ENCODE data around the gene TMEM207.

TMEM207 gene

DNA sequence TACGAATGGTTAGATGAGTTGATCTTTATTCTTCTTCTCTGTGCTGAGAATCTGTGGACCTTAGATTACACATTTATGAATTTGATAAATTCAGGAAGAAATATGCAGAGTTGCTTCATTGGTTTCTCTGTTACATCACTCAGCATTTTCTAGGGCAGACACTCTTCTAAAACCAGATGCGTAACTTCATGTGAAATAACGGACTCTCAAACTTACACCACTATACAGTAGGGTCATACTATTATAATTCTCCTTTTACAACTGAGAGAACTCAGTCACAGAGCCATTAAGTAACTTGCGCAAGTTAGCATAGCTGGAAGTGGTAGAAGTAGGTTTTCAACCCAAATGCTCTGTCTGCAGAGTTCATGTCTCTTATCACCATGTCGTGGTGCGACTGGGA, 5.7 kb downstream of the TMEM207 start:
- Histone ChIP-seq H3K9me2 (replicated peaks; ENCODE audit: control insufficient read depth, low read length) (no peaks in the 10 kb centered on the region), H3K4me2 (ENCODE audit: low read length) (no peak overlapping the region), H3K9me3 (ENCODE audit: control insufficient read depth, insufficient read depth, low read length) (no peaks in the 10 kb centered on the region), H3K36me3 (ENCODE audit: control insufficient read depth, low read length) (no peaks in the 10 kb centered on the region), H3K27me3 (ENCODE audit: control insufficient read depth, low read length) (no peaks in the 10 kb centered on the region), H3K4me1 (ENCODE audit: control insufficient read depth, low read length) (no peaks in the 10 kb centered on the region), H4K20me1 (ENCODE audit: control insufficient read depth, insufficient read depth, low read depth, low read length) (no peaks in the 10 kb centered on the region), H3F3A (ENCODE audit: control insufficient read depth, insufficient read depth) (no peaks in the 10 kb centered on the region), H3K27ac (ENCODE audit: low read depth, low read length) (no peak overlapping the region), H3K4me3 (ENCODE audit: low read length) (no peak overlapping the region), H3K79me2 (ENCODE audit: control insufficient read depth, low read length) (no peaks in the 10 kb centered on the region)
- TF ChIP-seq, protein P1, sequence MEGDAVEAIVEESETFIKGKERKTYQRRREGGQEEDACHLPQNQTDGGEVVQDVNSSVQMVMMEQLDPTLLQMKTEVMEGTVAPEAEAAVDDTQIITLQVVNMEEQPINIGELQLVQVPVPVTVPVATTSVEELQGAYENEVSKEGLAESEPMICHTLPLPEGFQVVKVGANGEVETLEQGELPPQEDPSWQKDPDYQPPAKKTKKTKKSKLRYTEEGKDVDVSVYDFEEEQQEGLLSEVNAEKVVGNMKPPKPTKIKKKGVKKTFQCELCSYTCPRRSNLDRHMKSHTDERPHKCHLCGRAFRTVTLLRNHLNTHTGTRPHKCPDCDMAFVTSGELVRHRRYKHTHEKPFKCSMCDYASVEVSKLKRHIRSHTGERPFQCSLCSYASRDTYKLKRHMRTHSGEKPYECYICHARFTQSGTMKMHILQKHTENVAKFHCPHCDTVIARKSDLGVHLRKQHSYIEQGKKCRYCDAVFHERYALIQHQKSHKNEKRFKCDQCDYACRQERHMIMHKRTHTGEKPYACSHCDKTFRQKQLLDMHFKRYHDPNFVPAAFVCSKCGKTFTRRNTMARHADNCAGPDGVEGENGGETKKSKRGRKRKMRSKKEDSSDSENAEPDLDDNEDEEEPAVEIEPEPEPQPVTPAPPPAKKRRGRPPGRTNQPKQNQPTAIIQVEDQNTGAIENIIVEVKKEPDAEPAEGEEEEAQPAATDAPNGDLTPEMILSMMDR (IDR thresholded peaks at IDR 0.05; ENCODE audit: low read depth, low read length, poor library complexity, severe bottlenecking) = no peak
- no peak for TF ChIP-seq EZH2phosphoT487 (IDR thresholded peaks at IDR 0.05; ENCODE audit: borderline replicate concordance, low read length)

DNA sequence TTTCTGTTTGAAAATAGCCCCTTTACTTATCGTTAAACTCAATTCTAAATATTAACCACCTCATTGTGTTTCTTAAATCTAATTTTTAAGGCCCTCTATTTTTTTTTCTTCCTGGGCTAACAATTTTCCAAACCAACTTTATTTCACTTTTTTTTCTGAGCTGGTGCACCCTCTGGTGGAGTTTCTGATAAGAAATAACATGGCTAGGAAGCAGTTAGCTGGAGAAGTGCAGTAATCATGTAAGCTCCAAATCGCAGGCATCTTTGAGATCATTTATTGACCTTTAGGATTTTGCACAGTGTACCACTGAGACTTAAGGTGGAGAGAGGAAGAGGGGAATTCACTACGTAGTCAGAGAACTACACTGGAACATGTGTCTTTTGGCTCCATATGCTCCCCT, 6.4 kb downstream of the TMEM207 start:
- Histone ChIP-seq H3K36me3 (ENCODE audit: control insufficient read depth, low read length) (no peaks in the 10 kb centered on the region), H3K4me1 (ENCODE audit: control insufficient read depth, low read length) (no peaks in the 10 kb centered on the region), H4K20me1 (ENCODE audit: control insufficient read depth, insufficient read depth, low read depth, low read length) (no peaks in the 10 kb centered on the region), H3F3A (ENCODE audit: control insufficient read depth, insufficient read depth) (no peaks in the 10 kb centered on the region), H3K4me2 (ENCODE audit: low read length) (no peak overlapping the region), H3K9me3 (ENCODE audit: control insufficient read depth, insufficient read depth, low read length) (no peaks in the 10 kb centered on the region), H3K4me3 (ENCODE audit: low read length) (no peak overlapping the region), H3K27me3 (ENCODE audit: control insufficient read depth, low read length) (no peaks in the 10 kb centered on the region), H3K27ac (ENCODE audit: low read depth, low read length) (no peak overlapping the region), H3K79me2 (ENCODE audit: control insufficient read depth, low read length) (no peaks in the 10 kb centered on the region), H3K9me2 (replicated peaks; ENCODE audit: control insufficient read depth, low read length) (no peaks in the 10 kb centered on the region)
- TF ChIP-seq EZH2phosphoT487 (IDR thresholded peaks at IDR 0.05; ENCODE audit: borderline replicate concordance, low read length) = no peak

DNA sequence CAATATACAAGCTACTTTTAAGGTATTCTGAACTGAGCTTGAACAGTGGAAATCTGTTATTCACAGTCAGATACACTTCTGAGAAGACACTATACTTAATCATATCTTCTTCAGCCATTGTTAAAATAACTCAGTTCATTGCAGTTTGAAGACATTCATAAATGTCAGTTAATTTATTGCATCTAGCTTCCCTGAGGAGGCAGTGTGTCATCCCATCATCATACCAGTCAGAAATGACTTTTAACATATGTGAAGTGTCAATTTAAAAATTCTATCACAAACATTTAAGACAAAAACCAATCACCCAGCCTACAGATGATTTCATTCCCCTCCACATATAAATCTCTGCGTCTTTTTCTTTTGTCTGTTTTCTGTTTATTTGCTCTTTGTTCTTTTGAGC, 7.5 kb downstream of the TMEM207 start:
- no peaks in the 10 kb centered on the region for H3K27me3 ChIP-seq (ENCODE audit: control insufficient read depth, low read length)
- TF ChIP-seq, protein P1 (IDR thresholded peaks at IDR 0.05; ENCODE audit: low read depth, low read length, poor library complexity, severe bottlenecking) = no peak
- no peak for TF ChIP-seq EZH2phosphoT487 (IDR thresholded peaks at IDR 0.05; ENCODE audit: borderline replicate concordance, low read length)
- no peaks in the 10 kb centered on the region for H3F3A ChIP-seq (ENCODE audit: control insufficient read depth, insufficient read depth)
- H3K27ac ChIP-seq (ENCODE audit: low read depth, low read length) = no peak overlapping the region
- H3K9me3 ChIP-seq (ENCODE audit: control insufficient read depth, insufficient read depth, low read length) = no peaks in the 10 kb centered on the region
- no peak overlapping the region for H3K4me2 ChIP-seq (ENCODE audit: low read length)
- H3K4me3 ChIP-seq (ENCODE audit: low read length) = no peak overlapping the region
- H3K9me2 ChIP-seq (replicated peaks; ENCODE audit: control insufficient read depth, low read length) = no peaks in the 10 kb centered on the region
- no peaks in the 10 kb centered on the region for H3K36me3 ChIP-seq (ENCODE audit: control insufficient read depth, low read length)
- no peaks in the 10 kb centered on the region for H4K20me1 ChIP-seq (ENCODE audit: control insufficient read depth, insufficient read depth, low read depth, low read length)
- H3K79me2 ChIP-seq (ENCODE audit: control insufficient read depth, low read length) = no peaks in the 10 kb centered on the region
- no peaks in the 10 kb centered on the region for H3K4me1 ChIP-seq (ENCODE audit: control insufficient read depth, low read length)

DNA sequence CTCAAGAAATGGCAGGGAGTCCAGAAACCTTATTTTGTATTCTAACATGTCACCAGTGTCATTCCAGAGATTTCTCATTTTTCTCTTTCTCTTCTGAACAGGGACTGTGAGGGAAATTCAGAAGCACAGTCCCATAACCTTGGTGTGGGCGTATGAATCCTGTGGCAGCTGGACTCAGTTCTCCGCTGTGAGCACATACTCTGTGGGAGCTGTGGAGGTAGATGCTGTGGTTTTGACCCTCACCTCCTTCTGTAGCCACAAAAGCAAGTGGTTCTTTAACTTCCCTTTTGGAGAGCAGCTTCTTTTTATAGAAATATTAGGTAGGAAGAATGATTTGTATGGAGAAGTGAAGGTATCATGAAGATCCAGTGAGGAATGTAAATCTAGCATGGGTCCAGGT, 13.4 kb downstream of the TMEM207 start:
- Histone ChIP-seq H3K27ac (ENCODE audit: low read depth, low read length) (no peak overlapping the region), H4K20me1 (ENCODE audit: control insufficient read depth, insufficient read depth, low read depth, low read length) (no peaks in the 10 kb centered on the region), H3K4me3 (ENCODE audit: low read length) (no peak overlapping the region), H3F3A (ENCODE audit: control insufficient read depth, insufficient read depth) (no peaks in the 10 kb centered on the region), H3K4me1 (ENCODE audit: control insufficient read depth, low read length) (no peaks in the 10 kb centered on the region; the same call in 1 of the 2 replicates), H3K79me2 (ENCODE audit: control insufficient read depth, low read length) (no peaks in the 10 kb centered on the region), H3K9me3 (ENCODE audit: control insufficient read depth, insufficient read depth, low read length) (no peaks in the 10 kb centered on the region), H3K27me3 (ENCODE audit: control insufficient read depth, low read length) (no peaks in the 10 kb centered on the region), H3K9me2 (replicated peaks; ENCODE audit: control insufficient read depth, low read length) (no peaks in the 10 kb centered on the region), H3K36me3 (ENCODE audit: control insufficient read depth, low read length) (no peaks in the 10 kb centered on the region), H3K4me2 (ENCODE audit: low read length) (no peak overlapping the region)
- TF ChIP-seq EZH2phosphoT487 (IDR thresholded peaks at IDR 0.05; ENCODE audit: borderline replicate concordance, low read length) = no peak
- TF ChIP-seq, protein P1 (IDR thresholded peaks at IDR 0.05; ENCODE audit: low read depth, low read length, poor library complexity, severe bottlenecking) = no peak

Measured in DOHH2 (cell line).